A172 (cell line): ENCODE data around the gene COL13A1. TPM values are rescaled to one million over a fixed set of nuclear protein-coding genes. Genes with fewer than 3 reads are reported as not detected.

Experiments
- DNase-seq: peaks from one replicate; pipeline ENCODE4 v3.0.0-alpha.2; 2015; ENCODE audit warnings: low spot score
- total RNA-seq: library from RNA; depleted of rRNA; stranded (reverse); fragments of >200 nt; shearing (Covaris generic); gene quantifications from 2 replicates; pipeline ENCODE4 v1.2.3, GENCODE V29; 2014

The COL13A1 gene
- total RNA-seq, 1 experiment from 2014 or later, result 0.86 TPM

DNA sequence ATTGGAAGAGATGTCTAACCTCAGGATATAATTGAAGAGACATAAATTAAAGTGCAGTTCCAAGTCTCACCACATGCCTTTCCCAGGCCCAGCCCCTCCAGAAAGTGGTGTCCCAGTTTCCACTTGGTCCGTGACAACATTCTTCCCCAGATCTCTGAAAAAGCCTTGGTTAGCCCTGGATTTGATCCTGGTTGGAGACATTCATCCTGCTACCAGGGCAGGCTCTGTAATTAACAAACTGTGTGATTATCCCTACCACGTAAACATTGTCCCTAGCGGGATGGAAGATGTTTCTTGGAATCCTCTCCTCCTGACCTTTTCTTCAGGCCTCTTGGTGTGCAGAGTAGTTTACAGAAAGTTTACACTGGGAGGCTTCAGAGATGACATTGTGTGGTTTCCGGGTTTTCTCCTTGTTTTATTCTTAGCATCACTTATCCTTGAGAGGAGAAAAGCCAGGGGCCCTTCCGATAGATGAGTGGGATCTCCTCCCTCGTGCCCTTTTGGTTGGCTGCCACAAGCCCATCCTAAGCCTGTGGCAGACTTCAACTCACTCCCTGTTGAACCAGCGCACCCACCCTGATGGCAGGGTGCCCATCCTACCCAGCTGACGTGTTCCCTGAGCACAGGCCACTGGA lies 83.8 kb downstream of the COL13A1 start:
- DNase-seq, result no peak

DNA sequence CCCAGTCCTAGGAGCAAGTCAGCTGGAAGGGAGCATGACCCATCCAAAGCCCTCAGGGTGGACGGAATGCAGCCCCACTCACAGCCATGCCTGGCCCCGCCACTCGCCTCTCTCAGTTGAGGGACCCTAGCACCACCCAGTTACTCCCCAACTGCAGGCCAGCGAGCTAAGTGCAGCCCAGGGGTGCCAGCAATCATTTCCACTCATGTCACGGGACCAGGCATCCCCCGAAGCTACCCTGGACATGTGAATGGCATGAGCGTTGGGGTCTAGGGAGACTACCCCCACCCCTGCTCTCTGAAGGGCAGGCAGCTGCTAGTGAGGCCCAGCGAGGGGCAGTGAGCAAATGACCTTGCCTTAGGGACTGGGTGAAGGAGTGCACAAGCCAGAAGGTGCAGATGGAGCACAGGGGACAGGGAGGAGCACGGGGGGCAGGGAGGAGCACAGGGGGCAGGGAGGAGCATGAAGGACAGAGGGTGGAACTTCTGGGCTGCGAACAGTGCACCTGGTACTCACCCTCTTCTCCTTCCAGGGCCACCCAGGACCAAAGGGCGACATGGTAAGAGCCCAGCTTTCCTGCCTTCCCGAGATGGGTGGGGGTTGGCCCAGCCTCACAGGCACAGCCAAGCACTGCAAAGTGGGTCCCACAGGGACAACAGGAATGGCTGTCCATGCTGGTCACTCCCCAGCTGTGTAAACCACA lies 87.3 kb downstream of the COL13A1 start:
- DNase-seq, result no peak

DNA sequence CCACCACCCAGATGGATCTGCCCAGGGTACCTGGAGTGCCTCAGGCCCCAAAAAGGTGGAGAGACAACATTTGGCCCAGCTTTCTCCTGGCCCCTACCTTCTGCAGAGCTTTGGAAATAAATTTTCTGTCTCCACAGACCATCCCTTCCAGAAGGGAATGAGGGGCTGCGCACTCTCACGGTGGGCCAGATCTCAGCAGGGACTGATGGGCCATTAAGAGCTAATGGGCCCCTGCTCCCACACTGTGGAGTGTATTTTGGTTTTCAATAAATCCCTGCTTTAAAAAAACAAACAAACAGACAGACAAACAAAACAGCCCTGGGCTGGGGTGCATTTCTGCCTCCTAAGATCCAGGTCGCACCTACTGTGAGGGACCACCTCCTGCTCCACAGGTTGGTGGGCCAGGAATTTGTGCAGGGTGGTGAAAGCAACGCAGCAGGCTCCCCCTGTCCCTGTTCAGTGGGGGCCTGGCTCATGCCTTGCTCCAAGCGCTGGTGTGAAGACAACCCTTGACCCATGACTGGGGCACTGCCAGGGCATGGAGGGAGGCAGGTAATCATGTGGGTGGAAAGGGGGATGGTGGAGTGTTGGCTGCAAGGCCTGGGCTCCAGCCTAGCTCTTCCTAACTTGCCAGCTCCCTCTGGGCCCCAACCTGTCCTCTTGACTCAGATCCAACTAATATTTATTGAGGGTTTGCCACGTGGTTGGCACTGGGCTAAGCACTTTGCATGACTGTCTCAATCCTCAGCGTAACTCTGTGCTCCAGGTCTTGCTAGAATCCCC lies 88.5 kb downstream of the COL13A1 start:
- DNase-seq, result no peak

DNA sequence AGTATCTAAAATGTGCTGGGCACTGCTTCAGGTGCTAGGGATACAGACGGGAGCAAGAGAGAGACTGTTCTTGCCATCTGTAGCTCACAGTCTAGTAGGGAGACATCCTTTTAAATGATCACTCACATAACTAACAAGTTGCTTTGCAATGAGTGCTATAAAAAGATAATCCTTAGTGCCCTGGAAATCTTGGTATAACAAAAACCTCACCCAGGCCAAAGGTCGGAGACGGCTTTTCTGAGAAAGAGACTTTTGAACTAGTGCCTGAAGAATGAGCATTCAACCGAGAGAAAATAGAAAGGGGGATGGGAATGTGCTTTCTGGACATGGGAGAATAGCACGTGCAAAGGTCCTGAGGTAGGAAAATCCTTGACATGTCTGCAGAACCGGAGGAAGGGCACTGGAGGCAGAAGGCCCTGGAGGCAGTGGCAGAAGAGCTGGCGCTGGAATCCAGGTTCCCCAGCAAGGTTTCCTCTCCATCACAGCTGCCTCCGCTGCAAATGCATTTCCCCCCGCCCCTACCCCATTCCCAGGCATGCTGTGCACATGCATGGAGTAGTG lies 89.4 kb downstream of the COL13A1 start:
- DNase-seq, result no peak

DNA sequence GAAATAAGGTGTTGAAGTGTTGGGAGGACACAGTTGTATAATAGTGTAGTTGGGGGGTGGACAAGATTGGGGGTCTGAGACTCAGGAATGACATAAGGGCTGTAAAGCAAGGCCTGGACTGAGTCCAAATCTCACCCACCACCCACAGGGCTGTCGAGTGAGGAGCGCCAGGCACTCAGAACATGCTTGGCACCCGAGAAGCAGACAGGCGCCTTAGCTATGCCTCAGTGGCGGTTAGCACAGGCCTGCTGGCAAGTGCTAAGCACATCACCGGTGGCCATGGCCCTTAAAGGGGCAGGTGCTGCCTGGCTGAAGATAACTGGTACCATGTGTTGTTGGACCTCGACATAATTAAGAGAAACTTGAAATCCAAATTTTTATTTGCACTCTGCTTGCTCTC lies 90.7 kb downstream of the COL13A1 start:
- no peak for DNase-seq

DNA sequence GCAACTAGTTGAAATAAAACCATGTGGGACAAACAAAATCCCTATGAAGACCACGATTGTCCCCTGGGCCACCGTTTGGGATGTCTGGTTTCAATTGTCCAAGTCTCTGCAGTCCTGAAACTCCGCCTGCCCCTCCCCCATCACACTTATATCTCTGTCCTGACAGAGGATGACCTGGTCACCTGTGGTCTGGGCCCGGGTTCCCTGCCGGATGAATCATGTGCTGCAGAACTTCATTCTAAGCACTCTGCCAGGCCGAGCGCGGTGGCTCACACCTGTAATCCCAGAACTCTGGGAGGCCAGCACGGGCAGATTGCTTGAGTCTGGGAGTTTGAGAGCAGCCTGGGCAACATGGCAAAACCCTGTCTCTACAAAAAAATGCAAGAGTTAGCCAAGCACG lies 91.1 kb downstream of the COL13A1 start:
- no peak for DNase-seq

DNA sequence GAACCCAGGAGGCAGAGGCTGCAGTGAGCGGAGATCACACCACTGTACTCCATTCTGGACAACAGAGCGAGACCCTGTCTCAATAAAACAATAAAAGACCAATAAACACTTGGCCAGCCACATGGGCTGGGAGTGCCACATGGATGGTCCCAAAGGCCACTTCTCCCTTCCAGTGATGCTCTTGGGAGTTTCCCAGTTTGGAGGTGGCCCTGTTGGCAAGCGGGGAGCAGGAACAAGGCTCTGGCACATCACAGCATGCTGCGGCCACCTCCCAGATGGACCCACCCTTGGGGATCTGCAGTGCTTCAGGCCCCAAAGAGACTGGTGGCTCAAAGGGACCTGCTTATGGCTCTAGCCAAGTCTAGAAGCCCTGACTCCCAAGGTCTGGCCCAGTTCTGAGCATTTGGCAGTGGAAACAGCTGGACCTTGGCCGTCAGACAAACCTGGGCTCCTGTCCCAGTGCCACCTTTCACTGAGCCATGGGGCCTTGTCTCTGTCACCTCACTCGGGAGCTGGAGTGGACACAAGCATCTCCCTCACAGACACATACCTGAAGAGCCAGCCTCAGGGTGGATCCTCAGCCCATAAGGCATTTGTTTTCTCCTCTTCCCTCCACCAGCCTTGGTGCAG lies 91.7 kb downstream of the COL13A1 start:
- DNase-seq, result no peak

DNA sequence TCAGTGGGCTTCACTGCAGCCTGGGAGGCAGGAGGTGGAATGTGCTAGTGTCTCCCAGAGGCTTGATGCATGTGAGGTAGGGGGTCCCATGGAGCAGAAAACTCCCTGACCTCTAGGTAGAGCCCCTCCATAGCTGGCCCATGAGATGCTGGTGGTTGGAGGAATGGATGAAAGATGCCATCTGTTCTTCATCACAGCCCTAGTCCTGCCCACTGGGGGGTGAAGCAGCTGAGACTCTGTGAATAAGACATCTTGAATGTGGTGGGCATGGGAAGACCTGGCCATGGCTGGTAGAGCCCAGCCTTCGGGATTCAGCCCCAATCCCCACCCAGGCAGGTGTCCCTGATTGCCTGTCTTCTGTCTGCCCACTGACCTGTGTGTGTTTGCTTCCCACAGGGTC lies 92.5 kb downstream of the COL13A1 start:
- DNase-seq, result no peak

DNA sequence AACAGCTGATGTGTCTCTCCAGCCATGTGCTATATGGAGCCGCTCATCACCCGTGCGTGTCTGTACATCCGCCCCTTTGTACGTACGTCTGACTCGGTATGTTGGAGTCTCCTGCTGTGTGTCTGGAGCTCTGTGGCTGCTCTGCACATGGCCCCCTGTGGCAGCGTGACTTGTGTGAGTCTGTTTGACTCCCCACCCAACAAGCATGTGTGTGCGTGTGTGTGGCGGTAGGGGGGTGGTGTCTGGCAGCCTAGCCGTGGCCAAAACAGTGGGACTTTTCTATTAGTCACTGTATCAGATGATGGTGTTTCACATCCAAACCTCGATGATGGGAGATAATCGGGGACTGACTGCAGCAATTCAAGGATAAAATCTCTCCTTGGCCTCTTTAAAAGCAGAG lies 94.1 kb downstream of the COL13A1 start:
- DNase-seq, result peak; percentile 38

DNA sequence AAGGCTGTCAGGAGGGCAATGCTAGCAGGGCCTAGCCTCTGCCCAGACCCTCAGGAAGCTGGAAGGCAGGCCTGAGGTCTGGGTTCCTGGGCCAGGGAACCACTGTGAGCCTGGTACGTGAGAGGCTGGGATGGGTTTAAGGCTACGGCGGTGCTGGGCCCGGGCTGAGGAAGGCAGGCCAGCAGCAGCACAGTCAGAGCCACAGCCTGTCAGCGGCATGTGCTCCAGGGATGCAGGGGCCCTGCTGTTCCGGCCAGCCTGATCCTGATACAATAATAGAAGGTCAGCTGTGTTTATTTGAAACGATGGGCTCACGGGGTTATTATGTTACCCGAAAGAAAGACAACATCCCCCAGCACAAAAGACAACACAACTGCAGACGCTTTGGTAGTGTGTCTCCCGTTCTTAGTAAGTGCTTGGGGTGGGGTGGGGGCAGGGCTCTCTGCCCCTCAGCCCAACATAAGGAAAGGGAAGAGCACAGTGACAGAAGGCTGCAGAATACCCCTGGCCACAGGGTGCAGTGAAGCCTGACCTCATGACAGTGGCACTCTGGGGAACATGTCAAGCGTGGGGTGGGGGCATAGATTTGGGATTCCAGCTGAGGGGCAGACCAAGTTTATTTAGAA lies 95.0 kb downstream of the COL13A1 start:
- no peak for DNase-seq

DNA sequence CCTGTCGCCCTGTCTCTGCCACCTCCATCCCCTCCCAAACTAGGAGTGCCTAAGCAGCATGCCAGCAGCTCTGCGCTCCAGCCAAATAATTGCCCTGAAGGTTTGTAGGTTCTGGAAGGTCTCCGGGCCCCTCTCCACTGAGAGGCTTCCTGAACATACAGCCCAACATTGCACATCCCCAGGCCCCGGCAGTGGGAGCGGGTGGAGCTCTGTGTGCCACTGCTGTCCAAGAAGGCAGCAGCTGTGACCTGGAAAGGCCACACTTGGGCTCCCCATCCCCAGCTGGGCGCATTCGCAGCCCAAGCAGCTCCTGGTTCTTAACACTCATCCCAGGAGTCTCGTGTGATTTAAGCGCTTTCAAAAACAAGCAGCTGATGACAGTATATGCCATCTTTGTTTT lies 95.7 kb downstream of the COL13A1 start:
- DNase-seq, result no peak

DNA sequence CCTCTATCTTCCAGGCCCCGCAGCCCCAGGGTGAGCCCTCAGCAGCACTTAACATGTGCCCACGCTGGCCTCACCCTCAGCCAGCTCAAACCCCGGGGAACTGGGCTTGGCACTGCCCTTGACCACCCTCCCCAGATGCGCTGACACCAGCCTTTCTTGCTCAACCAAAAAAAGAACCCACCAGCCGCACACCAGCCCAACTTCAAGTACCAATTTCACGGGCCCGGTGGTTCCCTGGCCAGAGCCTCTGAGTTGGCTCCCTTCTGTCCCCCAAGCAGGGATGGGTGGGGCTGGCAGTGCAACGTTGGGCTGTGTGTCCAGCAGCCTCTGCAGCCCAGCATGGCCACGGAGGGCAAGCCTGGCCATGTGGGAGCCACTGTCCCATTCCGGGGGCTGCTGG lies 96.3 kb downstream of the COL13A1 start:
- DNase-seq, result no peak

DNA sequence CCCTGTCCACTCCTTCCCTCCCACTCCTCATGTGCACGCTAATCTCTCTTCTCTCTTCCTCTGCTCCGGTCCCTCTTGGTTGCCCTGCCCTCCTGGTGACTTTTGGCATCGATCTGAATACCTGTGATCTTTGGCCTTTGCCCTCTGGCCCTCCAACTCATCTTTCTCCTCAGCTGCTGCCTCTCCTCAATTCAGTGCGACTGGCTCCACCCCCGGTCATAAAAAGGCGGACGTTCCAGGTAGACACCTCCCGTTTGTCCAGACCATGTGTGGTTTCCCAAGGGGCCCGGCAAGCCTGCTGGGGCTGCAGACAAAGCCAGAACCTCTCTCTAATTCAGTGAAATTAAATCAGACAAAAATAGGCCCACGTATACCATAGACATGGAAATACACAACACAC lies 96.8 kb downstream of the COL13A1 start:
- no peak for DNase-seq

DNA sequence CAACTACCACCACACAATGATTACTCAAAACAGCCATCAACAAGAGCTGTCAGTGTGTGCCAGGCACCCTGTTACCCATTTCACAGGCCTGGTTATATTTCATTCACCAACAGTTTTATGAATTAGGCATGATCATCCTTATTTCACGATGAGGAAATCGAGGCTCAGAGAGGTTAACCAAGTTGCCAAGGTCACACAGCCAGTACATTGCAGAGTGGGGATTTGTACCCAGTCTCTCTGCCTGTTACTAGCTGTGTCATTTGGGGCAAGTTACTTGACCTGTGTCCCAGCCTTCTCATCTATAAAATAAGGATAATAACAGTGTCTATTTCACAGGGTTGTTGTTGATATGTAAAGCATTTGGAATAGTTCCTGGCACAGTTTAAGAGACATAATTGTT lies 97.2 kb downstream of the COL13A1 start:
- DNase-seq, result no peak

DNA sequence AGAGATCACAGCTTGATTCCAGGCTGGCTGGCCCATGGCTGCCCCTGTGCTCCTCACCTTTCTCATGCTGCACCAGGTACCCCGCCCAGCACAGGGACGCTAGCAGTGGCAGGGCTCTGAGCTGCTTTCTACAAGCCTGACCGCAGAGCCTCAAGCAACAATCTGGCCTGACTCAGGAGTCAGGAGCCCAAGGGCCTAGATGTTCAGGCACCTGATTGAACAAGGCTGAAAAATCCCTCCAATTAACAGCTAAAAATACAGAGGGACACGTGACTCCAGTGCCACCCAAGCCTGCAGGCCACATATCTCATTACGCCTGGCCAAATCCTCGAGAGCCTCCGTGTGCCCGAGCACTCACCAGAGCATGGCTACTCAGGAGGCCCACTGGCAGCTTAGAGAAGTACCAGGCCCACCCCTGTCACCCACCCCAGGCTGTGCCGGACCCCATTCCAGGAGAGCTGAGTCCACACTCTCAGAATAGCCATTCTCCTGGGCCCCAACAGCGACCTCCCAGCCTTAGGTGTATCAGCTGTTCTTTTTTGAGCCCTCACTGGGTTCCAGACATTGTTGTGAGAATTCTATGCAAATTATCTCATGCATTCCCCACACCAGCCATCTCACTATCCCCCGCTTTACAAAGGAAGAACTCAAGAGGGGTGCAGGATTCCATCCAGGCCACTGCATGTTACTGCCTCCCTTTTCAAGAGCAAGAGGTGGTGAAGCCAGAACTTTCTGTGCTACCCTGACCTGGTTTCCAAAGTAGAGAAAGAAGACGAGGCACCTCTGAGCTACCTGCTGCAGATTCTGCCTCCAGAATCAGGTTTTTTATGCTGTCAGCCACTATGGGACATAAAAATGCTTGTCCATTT lies 98.3 kb downstream of the COL13A1 start:
- DNase-seq, result no peak

DNA sequence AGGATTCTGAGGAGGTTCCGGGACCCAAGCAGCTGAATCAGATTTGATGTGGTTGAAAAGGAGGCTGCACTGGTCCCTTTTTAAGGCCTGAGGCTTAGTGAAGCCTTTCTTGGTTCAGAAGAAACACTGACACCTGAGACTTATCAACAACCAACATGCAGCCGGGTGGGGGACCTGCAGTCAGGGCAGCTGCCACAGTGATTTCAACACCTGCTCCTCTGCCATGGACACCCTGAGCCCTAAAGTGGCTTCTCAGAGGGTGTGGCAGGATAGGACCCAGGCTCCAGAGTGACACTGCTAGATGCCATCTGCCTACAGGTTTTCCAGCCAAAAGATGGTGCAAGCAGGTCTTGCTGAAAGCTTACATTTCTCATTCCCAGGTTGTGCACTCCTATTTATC lies 99.3 kb downstream of the COL13A1 start:
- DNase-seq, result no peak

DNA sequence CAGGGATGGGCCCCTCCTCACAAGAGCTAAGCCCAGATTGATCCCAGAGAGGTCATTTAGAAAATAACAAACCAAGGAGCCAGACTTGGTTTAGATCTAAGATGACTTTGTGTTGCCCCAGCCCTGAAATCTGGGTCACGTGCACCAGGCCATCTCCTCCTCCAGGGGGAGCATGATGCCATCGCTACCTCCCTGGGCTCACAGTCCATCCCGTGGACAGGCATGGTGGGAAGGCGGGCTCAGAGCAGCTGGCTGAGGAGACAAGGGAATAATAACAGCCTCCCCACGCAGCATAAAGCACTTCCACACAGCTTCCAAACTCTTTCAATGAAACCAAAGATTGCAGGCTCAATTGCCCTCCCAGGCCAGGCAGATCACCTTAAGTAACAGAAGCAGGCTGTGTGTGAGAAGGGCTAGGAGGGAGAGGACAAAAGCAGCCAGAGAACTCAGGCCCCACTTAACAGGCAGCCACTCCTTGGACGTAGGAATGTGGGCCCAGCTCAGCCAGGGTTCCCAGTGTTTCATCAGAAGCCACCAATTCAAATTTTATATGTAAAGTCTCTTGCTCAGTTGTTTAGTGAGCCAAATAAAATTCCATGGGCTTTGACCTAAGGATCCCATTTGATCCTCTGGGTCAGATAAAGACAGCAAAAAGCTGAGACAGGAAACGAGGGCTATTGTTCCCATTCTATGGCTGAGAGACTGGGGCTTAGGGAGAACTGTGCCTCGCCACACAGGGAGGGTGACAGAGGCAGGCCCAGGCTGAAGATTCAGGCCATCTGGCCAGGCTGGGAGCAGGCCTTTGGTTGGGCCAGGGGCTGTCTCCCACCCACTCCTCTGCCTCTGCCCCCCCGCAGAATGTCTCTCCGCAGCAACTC lies 100.2 kb downstream of the COL13A1 start:
- DNase-seq, result peak; percentile 41

DNA sequence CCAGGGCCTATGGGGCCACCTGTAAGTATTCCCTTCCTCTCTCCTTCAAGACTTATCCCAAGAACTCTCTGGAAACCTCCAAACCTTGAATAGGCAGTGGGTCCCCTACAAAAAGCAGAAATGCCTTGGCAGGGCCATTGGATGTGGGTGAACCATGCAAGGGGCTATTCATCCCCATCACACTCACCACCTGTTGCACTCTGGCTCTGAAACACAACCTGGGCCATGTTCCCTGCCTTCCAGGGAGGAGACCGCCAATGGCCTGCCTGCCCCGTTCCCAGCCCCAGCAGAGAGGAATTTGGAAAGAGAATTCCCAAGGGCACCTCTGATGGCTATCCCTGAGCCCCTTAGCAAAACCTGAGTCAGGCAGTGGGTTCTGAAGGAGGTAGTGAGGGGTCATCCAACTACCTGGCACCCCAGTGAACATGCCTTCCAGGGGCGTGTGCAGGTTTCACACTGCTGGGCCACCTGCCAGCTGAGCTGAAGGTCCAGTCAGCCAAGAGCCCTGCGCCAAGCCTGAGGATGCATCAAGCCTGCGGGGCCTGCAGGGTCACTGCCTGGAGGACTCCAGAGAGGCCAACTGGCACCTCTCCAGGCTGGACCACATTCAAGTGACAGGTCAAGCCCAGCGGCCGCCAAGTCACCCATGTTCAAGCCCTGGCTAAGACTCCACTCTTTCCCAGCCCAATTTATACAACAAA lies 101.3 kb downstream of the COL13A1 start:
- DNase-seq, result no peak

DNA sequence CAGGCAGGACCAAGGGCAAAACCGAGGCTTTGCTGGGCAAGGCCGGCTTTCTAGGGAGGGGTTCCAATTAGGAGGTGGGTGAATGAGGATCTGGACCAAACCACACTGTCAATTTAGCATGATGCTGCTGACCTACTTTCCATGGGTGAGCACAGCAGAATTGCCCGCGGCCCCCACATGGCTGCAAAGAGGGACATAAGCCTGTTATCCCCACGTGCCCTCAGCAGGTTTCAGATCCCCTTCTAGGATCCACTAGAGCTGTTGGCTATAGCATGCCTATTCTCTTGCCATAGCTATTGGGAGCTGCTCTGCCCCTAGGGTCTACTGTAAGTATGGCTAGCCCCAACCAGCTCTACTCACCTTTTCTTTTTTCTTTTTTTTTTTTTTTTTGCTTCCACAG lies 102.8 kb downstream of the COL13A1 start:
- no peak for DNase-seq
